ENCODE measurements around the gene CATSPER1.

CATSPER1 gene

DNA sequence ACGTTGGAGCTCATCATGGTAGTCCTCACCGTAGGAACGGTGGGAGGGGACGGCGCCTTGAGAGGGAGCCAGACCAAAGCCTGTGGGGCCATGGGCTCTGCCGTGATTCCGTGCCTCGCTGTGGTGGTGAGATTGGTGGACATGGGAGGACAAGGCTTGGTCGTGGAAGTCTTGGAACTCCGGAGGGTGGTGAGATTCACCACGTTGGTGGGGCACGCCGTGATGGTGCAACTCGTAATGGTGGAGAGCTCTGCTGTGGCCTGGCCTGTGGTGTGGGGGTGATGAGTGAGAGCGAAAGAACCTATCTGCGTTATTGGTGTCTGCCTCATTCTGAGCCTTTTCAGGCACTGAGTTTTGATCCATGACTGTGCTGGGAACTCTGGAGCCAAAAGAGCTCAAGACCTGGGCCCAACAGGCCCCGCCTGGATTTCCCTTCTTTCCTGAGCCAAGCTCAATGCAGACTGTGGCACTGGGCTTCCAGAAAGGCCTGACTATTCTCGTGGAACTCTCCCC is at the start of gene CATSPER1:
CATSPER1 (minus strand) TSS at position 463 of the 513 bp plus-strand sequence; CDS start at position 363, 100 bp downstream.
- DNase-seq = no peak

DNA sequence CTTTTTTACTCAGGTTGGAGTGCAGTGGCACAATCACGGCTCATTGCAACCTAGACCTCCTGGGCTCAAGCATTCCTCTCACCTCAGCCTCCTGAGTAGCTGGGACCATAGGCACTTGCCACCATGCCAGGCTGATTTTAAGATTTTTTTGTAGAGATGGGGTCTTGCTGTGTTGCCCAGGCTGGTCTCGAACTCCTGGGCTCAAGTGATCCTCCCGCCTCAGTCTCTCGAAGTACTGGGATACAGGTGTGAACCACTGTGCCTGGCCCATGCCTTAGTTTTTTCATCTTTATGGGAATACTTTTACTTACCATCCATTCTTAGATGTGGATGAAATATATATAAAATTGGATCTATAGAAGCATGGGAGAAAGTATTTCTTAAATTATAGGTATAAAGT is 49.0 kb upstream of the CATSPER1 start:
- DNase-seq = no peak

DNA sequence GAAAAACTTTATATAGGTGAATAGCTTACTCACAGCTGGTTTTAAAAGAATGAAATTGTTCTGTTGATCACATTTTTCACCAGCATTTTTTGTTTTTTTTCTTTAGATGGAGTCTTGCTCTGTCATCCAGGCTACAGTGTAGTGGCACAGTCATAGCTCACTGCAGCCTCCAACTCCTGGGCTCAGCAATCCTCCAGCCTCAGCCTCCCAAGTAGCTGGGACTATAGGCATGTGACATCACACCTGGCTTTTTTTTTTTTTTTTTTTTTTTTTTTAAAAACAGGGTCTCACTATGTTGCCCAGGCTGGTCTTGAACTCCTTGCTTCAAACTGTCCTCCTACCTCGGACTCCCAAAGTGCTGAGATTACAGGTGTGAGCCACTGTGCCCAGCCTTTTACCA is 47.4 kb upstream of the CATSPER1 start:
- DNase-seq = no peak

DNA sequence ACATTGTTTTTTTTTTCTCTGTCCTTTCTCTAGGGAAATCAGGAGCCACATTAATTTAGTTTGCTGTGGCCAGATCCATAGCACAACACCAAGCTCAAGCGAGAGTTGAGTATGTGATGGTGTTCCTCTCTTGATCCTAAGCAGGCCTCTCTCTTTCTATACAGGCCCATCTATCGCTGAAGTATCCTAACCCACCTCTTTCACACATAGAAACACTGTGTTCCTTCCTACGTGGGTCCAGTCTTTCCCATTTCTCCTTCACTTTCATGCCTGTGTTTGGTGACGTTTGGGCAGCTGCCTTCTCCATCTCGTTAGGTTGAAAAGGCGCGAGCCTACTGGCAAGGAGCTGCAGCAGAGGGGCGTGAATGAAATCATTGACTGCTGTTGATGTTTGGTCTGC is 46.2 kb upstream of the CATSPER1 start:
- no peak for DNase-seq

DNA sequence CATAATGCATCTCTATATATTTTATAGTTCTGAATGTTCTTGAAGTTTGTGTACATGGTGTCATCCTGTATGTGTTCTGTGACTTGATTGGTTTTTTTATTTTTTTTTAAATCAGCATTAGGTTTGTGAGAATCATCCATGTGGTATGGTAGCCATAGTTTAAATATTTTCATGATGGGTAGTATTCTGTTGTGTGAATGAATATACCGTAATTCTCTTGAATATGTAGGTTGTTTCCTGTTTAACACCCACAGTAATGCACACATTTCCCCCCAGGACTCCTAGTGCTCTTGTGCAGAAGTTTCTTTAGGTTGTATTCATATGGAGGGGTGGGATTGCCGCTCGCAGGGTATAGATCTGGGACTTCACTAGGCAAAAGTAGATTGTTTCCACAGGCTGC is 45.8 kb upstream of the CATSPER1 start:
- DNase-seq = no peak

DNA sequence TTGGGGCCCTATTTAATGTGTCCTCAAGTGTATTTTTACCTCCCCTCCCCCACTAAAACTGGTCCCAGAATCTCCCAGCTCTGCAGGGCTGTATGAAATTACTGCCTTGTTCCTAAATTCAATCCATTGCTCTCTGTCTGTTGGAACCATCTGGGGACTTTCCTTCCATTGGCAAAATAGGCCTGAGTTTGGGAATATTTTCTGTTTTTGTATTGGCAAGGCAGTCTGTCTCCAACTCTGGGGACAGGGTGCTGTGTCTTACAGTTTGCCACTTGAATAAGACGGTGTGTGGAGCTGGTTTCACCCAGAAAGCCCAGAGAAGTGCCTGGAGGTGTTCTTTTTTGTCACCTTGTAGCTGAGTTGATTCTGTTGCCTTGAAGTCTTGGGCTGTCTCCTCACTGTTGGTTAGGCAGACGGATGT is 45.1 kb upstream of the CATSPER1 start:
- no peak for DNase-seq

DNA sequence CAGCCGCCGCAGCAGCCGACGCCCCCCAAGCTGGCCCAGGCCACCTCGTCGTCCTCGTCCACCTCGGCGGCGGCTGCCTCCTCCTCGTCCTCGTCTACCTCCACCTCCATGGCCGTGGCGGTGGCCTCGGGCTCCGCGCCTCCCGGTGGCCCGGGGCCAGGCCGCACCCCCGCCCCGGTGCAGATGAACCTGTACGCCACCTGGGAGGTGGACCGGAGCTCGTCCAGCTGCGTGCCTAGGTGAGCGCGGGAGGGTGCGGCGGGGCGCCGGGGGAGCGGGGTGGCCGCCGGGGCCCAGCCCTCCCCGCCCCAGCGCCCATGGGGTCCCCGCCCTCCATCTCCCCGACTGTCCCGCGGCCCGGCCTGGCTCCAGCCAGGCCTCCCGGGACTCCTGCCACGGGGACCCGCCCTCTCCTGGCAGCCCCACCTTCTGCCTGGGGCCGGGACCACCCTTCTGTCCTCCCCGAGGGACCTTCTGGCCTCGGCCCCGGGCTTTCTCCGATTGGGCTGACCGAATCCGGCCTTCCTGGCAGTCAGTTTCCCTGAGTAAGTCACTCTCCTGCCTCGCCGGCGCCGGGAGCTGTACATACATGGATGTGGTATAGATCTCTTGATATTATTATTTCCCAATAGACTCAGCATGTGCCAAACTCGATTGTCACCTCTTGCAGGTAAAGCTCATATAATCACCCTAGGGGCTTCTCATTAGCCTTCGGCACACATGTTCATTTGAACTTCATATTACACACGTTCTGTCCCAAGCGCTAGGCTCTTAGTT is 44.5 kb upstream of the CATSPER1 start:
- DNase-seq = peak in 2 of 3 experiments; percentile 69 to 77

DNA sequence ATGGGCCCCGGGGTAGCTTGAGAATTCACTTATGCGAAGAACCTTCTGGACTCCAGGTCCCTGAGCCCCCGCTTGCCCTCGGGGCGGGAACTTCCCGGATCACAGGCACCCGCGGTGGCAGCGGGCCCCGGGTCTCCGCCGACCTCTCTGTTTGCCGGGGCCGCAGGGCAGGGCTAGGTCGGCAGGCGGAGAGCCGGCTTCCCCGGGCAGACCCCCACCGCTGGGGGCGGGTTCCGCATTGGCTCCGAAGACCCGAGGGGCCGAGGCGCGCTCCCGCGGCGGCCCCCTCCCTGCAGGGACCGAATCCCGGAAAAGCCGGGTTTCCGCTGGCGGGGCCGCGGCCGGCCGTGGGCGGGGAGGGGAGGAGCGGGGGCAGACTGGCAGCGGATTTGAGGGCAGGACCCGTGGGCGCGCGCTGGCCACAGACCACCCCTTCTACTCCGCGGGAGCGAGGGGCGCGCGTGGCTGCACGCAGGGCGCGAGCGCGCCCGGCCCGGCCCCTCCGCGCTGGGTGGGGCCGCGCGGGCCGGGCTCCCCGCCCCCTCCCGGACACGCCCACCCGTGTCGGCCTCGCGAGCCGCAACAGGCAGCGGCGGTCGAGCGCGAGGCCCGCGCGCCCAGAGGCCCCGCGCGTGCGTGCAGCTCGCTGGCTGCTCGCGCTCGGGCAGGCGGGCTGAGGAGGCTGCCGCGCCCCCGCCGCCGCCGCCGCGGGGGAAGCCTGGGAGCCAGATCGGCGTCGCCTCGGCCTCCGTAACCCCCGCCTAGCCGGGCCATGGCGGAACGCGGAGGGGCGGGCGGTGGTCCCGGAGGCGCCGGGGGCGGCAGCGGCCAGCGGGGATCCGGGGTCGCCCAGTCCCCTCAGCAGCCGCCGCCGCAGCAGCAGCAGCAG is 43.7 kb upstream of the CATSPER1 start, which contains the start of gene PACS1:
PACS1 (plus strand) TSS at position 558 of the 889 bp plus-strand sequence; CDS start at position 773, 215 bp downstream.
- DNase-seq = peak; percentile 52 to 79 (median 78)

DNA sequence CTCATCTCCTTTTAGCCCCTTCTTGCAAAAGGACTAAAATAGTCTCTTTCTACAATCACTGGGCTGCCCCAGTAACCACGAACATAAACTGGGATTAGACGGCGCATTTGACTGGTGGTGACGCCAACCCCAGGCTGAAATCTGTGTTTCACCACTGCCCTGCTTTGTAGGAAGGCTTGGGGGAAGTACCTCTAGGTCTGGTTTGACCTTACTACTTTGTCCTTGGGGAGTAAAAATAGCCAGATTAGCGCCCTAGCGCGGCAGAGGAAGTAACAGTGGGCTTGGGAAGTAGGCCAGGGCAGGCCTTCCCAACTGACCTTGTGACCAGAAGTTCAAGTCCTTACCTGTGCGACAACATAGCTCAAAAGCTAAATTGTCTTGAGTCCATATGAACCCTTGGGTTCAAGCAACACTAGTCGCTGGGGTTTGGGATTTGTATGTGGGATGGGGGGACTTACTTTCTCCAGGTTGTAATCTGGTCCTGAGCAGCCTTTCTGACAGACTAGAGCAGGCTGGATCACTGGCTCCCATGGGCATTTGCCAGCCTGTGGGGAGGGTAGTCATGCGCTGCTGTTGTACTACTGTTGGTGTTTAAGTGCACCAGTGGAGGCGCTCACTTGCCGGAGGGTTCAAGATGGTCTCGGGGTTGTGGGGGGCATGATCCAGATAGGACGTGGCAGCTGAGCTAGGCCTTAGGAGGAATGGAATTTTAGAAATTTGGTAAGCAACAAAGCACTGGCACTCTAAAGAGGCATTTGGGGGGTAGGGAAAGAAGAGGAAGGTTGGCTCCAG is 42.8 kb upstream of the CATSPER1 start:
- DNase-seq = peak in 1 of 3 experiments; percentile 57

DNA sequence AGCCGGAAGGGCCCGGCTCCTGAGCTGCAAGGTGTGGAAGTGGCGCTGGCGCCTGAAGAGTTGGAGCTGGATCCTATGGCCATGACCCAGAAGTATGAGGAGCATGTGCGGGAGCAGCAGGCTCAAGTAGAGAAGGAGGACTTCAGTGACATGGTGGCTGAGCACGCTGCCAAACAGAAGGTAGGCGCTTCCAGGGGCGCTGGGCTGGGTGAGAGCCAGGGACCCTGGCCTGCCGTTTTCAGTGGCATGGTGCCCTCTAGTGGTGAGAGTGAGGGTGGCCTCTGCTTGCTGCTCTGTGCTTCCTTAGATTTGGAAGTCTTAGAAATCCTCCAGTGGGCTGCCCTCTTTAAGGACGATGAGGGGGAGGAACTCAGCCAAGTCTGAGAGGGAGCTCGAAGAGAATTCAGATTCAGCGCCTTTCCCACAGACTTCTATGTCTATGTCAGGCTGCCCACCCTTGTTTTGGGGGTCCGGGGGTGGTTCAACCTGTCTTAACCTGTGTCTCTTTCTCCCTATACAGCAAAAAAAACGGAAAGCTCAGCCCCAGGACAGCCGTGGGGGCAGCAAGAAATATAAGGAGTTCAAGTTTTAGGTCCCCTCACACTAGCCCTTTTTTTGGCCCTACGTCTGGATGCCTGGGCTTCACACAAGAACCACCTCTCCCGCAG is 42.0 kb upstream of the CATSPER1 start:
- peak; percentile 53 to 82 (median 66) for DNase-seq

DNA sequence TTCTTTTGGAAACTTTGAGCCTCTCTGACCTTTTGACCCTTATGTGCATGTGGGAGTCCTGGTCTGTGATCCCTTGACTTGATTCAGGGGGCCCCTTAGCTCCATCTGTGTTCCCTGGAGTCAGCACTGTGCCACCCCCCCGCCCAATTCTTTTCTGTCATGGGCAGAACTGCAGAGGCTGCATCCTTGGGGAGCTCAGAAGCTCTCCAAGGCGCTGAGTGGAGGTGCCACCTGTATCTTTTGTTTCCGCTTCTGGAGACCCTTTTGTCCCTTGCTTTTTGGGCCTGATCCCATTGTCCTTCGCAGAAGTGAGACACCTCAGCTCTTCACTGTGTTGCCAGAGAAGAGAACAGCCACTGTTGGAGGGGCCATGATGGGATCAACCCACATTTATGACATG is 41.4 kb upstream of the CATSPER1 start:
- DNase-seq = no peak

DNA sequence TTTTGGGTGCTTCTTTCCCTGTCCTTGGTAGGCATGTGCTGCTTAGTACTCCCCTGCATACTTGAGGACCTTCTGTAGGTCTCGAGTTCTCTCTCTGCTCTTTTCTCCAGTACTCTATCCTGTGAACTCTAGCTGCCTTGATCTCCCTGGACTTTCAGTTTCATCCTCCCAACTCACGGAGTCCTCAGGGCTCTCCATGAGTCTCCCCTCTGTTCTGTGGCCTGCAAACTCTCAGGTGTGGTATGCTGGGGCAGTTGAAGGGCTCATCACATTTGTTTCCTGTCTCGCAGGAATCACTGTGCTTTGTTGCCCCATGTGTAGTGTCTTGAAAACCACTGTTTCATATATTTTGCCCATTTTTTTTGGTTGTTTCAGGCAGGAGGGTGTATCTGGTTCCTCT is 40.5 kb upstream of the CATSPER1 start:
- no peak for DNase-seq

DNA sequence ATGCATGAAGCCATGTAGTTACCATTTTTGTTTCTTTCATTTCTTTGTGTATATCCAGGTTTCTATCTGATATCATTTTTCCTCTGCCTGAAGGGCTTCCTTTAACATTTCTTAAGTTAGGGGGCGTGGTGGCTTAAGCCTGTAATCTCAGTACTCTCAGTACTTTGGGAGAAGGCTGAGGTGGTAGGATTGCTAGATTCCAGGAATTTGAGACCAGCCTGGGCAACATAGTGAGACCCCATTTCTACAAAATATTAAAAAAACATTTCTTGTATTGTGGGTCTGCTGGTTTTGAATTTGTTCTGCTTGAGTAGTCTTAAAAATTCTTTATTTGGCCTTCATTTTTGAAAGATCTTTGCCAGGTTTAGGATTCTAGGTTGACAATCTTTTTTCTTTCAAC is 38.3 kb upstream of the CATSPER1 start:
- DNase-seq = no peak

DNA sequence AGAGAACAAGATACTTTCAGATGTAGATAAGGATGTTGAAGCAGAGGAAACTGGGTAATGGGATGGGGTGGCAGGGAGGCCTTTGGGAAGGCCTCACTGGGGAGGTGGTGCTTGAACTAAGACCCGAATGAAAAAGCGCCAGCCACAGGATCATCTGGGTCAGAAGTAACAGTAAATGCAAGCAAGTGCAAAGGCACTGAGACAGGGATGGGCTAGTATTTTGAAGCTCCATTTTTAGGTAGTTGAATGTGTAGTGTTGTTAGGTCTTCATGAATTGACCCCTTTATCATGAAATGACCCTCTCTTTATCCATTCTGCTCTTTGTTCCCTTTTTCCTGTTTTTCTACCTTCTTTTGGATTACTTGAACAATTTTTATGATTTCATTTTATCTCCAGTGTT is 37.6 kb upstream of the CATSPER1 start:
- no peak for DNase-seq

DNA sequence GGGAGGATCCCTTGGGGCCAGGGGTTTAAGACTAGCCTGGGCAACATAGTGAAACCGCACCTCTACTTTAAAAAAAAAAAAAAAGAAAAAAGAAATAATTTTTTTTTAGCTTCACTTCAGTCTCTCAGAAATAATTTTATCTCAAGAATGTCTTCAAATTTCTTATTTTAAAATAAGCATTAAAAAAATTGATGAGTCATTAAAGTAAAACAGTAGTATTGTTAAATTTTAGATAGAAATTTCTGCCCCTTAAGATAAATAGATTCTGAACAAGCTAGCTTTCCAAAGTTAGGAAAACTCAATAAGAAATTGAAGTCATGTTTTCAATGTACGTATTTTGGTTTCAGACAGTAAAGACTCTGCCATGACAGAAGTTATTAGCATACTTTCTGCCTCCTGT is 36.1 kb upstream of the CATSPER1 start:
- DNase-seq = no peak

DNA sequence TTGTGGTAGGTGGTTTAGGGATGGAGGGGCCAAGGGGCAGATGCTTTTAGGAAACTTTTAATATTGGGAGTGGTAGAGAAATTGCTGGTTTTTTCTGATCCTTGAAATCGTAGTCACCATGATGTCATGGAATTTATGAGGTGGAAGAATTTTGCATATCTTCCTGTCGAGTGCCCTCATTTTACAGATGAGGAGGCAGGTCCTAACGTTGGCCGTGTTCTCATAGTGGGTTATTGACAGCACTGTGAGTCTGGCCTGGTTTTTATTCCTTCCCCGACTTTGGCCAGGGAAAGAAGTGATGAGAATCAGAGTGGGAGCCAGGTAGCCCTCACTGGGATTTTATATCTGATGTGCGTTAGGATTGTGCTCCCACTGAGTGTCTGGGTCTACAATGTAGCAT is 35.0 kb upstream of the CATSPER1 start:
- DNase-seq = no peak

DNA sequence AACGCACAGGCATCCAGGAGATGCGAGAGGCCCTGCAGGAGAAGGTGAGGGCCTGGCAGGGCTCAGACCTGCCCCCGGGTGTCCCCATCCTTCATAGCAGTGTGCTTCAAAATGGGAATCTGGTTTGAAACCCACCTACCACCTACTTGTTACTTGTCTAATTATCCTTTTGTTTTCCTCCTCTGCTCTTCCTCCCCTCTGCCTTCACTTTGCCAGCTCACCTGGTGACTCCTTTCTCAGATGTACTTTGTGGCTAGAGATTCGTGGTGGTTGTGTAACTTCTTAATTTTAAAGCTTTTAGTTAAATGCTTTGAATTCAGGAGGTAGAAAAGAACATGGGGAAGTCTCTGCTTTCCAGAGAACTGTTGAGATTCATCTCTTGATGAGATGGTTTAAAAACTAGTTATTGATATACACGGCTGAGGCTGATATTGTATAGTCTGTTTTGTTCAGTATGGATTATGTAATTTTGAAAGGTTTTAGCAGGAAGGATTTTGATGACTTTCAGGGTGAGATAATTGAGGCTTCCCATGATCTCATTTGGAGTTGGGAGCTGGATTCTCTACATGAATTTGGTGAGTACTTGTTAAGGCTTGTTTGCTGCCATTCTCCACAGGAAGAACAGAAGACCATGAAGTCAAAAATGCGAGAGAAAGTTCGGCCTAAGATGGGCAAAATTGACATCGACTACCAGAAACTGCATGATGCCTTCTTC is 33.8 kb upstream of the CATSPER1 start:
- DNase-seq = no peak

DNA sequence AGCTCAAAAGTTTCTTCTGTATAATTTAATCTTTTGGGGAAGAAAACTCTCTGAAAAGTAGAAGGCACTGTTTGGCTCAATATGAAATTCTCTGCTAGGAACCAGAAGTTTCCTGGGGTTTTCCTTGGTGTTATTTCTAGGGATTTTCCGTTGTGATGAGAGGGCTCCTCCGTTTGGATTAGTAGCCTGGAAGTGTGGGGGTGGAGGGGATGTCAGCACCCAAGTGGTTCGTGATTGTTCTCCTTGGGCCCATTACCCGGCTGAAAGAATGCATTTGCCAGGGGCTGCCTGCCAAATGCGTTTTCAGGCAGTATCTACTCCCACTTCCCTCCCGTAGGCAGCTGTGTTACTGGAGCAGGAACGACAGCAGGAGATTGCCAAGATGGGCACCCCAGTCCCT is 30.2 kb upstream of the CATSPER1 start:
- no peak for DNase-seq

DNA sequence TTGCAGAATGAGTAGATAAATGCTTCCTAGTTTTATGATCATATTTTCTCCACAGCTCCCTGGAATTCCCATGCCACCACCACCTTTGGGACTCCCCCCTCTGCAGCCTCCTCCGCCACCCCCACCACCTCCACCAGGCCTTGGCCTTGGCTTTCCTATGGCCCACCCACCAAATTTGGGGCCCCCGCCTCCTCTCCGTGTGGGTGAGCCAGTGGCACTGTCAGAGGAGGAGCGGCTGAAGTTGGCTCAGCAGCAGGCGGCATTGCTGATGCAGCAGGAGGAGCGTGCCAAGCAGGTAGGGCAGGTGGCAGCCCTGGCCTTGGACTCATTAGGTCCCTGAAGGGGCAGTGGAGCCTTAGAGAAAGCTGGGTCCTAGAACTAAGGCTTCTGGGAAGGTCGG is 28.7 kb upstream of the CATSPER1 start:
- DNase-seq = no peak

DNA sequence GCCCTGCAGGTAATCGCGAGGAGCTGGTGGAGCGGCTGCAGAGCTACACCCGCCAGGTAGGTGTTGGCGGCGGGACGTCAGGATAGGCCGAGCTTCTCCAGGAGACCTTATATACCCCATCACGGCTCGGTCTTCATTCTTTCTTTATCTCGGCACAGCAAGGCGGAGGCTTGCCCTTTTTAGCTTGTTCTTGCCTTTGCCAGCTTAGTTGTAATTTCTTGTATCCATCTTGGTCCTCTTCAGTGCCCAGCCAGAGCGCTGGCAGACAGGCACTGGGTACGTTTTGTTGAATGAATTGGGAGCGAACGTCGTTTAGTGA is 26.3 kb upstream of the CATSPER1 start:
- no peak for DNase-seq

DNA sequence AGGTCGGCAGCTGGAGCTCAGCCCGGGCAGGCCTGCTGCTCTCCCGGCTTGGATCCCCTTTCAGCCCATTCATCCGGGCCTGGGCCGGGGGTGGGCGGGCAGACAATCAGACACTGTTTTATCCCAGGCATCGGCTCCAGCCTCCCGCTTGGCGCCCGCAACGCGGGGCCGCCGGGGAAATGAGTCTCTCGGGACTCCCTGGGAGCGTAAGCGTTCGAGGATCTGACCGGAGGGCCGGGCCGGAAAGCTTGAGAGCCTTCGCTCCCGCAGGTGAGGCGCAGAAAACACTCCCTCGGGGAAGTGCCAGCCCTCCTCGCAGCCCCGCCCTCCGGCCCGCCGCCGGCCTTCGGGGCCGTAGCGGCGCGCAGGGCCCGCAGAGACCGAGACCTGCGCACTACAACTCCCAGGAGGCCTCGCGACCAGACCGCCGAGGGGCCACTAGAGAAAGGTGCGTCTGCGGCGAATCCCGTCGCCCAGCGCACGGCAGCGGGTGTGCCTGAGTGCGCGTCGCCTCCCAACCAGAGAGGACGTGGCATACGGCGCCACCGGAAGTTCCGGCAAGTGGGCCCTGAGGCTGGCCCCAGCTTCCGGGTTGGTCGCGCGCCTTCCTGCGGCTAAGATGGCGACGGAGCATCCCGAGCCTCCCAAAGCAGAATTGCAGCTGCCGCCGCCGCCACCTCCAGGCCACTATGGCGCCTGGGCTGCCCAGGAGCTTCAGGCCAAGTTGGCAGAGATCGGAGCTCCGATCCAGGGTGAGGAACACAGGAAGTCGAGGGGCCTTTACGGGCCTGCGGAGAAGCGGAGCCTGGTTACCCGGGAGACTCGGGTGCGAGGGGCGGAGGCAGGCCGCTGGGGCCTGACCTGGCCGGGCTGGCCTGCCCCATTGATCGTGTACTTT is 25.7 kb upstream of the CATSPER1 start, which contains the start of gene SF3B2:
SF3B2 (plus strand) TSS at position 599 of the 898 bp plus-strand sequence; CDS start at position 620, 21 bp downstream.
- DNase-seq = peak; percentile 98 to 99 (median 99)

Measured in NCI-H1417 (cell line).